ENCODE results near the gene EXOC3L4. TPM values are rescaled to one million over a fixed set of nuclear protein-coding genes. Genes with fewer than 3 reads are reported as not detected.

The EXOC3L4 gene
- total RNA-seq, 8 experiments from 2014 or later: 0.13 to 3.0 (median 0.39) TPM; not detected in 2

- H3K4me3 ChIP-seq: no peak overlapping the region
- ATAC-seq (replicated peaks in 6 of 8): no peak
- H3K27ac ChIP-seq: no peak overlapping the region
- peaks cover 27 to 40% of the 10 kb centered on the region in 2 donors for H3K4me1 ChIP-seq (replicated peaks in 1 of 2)
- in situ Hi-C loops (cut with MboI; ENCODE audit: low pct_unique_long_range_greater_than_20kb in 2 of 9, low sequenced_read_pairs in 9 of 9, unreplicated experiment in 9 of 9): no loop called here
- WGBS, 10 experiments: 62 to 81% (median 74%) methylated on average over 1 to 7 of the region's 13 CpGs; no CpG with 5 or more reads in 5 of the 10 experiments
Measured at GRCh38 chr14:103125098-103126070, 30.9 kb downstream of the EXOC3L4 start.

DNA sequence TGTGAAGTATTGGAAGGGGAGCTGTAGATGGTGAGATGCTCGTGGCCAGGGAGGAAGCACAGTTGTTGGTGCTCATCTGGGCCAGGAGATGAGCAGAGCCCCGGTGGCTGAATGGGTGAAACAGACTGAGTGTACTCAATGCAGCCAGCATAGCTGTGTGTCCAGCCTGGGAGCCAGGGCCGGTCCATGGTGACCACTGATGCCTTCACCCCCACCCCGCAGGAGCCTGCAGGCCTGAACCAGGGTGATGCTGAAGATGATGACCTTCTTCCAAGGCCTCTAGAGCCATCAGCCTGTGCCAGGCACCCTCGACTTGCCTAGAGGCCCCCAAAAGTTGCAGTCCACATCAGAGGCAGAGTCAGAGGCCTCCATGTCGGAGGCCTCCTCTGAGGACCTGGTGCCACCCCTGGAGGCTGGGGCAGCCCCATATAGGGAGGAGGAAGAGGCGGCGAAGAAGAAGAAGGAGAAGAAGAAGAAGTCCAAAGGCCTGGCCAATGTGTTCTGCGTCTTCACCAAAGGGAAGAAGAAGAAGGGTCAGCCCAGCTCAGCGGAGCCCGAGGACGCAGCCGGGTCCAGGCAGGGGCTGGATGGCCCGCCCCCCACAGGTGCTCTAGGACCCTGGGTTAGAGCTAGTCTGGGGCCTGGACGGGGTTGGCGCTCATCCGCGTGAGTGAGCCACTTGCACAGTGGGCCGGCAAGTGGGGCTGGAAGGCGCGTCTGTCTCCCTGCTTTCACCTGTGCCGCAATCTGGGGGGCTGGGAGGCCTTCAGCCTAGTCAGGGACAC lies 31.8 kb downstream of the EXOC3L4 start:
- H3K4me3 ChIP-seq: peak overlapping the region in 4 of 5 donors; percentile 16 to 24 (median 18)
- 70 to 100% (median 81%) methylated on average over 1 to 3 of the region's 22 CpGs; no CpG with 5 or more reads in 6 of the 10 experiments for WGBS, 10 experiments
- in situ Hi-C loops (cut with MboI; ENCODE audit: low pct_unique_long_range_greater_than_20kb in 2 of 9, low sequenced_read_pairs in 9 of 9, unreplicated experiment in 9 of 9): no loop called here
- H3K27ac ChIP-seq: peak overlapping the region in 1 of 2 donors; percentile 37
- ATAC-seq (replicated peaks in 6 of 8): no peak
- H3K4me1 ChIP-seq (replicated peaks in 1 of 2): peaks cover 21 to 40% of the 10 kb centered on the region in 2 donors

DNA sequence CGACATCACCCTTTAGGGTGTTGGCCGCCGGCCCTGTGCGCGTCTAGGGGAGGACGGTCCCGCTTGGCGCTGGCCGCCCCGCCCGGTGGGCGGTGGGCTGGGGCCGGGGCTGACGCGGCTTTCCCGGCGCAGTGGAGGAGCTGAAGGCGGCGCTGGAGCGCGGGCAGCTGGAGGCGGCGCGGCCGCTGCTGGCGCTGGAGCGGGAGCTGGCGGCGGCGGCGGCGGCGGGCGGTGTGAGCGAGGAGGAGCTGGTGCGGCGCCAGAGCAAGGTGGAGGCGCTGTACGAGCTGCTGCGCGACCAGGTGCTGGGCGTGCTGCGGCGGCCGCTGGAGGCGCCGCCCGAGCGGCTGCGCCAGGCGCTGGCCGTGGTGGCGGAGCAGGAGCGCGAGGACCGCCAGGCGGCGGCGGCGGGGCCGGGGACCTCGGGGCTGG lies 32.4 kb downstream of the EXOC3L4 start:
- peak overlapping the region in 1 of 2 donors; percentile 37 for H3K27ac ChIP-seq
- in situ Hi-C loops (cut with MboI; ENCODE audit: low pct_unique_long_range_greater_than_20kb in 2 of 9, low sequenced_read_pairs in 9 of 9, unreplicated experiment in 9 of 9): no loop called here
- peak in 7 of 8 experiments; percentile 42 to 76 (median 70) for ATAC-seq (replicated peaks in 6 of 8)

DNA sequence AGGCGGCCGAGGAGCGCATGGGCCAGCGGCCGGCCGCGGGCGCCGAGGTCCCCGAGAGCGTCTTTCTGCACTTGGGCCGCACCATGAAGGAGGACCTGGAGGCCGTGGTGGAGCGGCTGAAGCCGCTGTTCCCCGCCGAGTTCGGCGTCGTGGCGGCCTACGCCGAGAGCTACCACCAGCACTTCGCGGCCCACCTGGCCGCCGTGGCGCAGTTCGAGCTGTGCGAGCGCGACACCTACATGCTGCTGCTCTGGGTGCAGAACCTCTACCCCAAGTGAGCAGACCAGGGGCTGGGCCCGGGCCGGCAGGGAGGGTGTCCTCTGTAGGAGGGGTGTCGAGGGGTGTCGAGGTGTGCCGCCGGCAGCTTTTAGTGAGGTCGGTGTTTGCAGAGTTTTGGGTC lies 32.8 kb downstream of the EXOC3L4 start:
- WGBS, 10 experiments: 20% methylated on average over 1 to 2 of the region's 39 CpGs; no CpG with 5 or more reads in 8 of the 10 experiments
- in situ Hi-C loops (cut with MboI; ENCODE audit: low pct_unique_long_range_greater_than_20kb in 2 of 9, low sequenced_read_pairs in 9 of 9, unreplicated experiment in 9 of 9): no loop called here
- no peak for ATAC-seq (replicated peaks in 6 of 8)

More for the DNA sequence above, 32.4 kb downstream of the EXOC3L4 start:
- Histone ChIP-seq H3K4me1 (replicated peaks in 1 of 2) (peaks cover 15 to 36% of the 10 kb centered on the region in 2 donors), H3K4me3 (peak overlapping the region; percentile 0 to 24 (median 18))
- WGBS, 10 experiments: 80 to 93% methylated on average over 3 of the region's 62 CpGs; no CpG with 5 or more reads in 8 of the 10 experiments

DNA sequence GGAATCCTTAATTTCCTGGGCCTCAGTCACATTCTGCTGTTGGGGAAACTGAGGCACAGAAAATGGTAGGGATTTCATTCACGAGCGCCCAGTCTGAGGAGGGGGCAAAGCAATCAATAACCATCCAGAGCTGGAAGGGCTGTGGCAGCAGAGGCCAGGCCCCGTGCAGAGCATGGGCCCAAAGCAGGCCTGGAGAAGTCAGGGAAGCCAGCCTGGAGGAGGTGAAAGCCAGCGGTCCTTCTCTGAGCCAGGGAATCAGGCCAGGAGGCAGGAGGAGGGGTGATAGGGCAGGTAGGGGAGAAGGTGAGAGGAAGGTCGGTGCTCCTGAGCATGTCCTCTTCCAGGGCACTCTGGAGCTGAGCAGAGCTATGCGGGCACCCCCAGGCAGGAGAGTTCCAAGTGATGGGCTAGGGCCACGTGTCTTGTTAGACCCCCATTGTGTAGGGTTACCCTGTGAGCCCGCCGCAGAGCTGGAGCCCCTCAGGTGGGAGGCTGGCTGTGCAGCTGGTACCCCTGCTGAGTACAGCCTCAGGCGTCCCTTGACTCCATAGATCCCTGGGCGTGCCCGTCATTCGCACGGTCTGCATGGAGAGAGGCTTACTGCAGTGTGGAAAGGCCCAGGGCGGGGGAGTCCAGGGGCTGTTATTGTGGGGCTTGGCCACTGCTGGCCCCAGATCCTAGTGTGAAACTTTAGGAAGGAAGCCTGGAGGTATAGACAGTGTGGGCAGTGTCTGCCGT lies 33.5 kb downstream of the EXOC3L4 start:
- Histone ChIP-seq H3K4me1 (replicated peaks in 1 of 2) (peaks cover 4 to 25% of the 10 kb centered on the region in 2 donors), H3K4me3 (no peak overlapping the region), H3K27ac (no peak overlapping the region)
- WGBS, 10 experiments: 78 to 100% (median 88%) methylated on average over 3 to 8 of the region's 16 CpGs; no CpG with 5 or more reads in 5 of the 10 experiments
- in situ Hi-C loops (cut with MboI; ENCODE audit: low pct_unique_long_range_greater_than_20kb in 2 of 9, low sequenced_read_pairs in 9 of 9, unreplicated experiment in 9 of 9): no loop called here
- ATAC-seq (replicated peaks in 6 of 8): peak in 2 of 8 experiments; percentile 2 to 59

More for the DNA sequence above, 32.8 kb downstream of the EXOC3L4 start:
- H3K27ac ChIP-seq: peak overlapping the region in 1 of 2 donors; percentile 15
- H3K4me1 ChIP-seq (replicated peaks in 1 of 2): peaks cover 11 to 32% of the 10 kb centered on the region in 2 donors
- H3K4me3 ChIP-seq: peak overlapping the region; percentile 0 to 24 (median 18)

DNA sequence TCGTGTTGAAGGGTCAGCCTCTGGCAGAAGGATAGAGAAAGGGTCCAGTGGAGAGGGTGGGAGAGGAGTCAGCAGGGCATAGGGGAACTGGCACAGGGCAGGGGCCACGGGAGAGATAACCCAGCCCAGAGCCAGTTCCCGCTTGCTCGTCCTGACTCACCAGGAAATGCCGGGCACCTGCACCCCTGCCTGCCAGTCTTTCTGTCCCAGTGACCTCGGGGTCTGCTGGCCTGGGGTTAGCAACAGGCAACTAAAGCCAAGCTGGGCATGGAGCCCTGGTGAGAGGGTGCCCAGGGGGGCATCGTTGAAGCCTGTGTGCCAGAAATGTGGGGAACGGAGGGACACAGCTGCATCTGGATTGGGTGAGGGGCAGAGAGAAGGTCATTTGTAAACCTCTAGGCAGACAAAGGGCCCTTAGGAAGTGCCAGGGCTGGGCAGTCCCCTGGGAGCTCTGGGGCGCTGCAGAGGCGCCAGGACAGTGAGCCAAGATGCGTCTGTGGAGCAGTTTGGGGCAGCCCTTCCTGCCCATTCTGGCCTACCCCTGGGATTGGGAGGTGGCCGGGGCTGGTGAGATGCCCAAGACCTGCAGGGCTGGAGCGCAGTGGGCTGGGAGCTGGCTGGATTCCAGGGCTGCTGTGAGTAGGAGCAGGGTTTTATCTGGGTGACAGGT lies 34.2 kb downstream of the EXOC3L4 start:
- no peak for ATAC-seq (replicated peaks in 6 of 8)
- no peak overlapping the region for H3K4me3 ChIP-seq
- no peak overlapping the region for H3K27ac ChIP-seq
- in situ Hi-C loops (cut with MboI; ENCODE audit: low pct_unique_long_range_greater_than_20kb in 2 of 9, low sequenced_read_pairs in 9 of 9, unreplicated experiment in 9 of 9): no loop called here
- 50 to 83% (median 68%) methylated on average over 1 to 4 of the region's 13 CpGs; no CpG with 5 or more reads in 6 of the 10 experiments for WGBS, 10 experiments
- H3K4me1 ChIP-seq (replicated peaks in 1 of 2): peaks cover 0 to 18% of the 10 kb centered on the region in 2 donors

DNA sequence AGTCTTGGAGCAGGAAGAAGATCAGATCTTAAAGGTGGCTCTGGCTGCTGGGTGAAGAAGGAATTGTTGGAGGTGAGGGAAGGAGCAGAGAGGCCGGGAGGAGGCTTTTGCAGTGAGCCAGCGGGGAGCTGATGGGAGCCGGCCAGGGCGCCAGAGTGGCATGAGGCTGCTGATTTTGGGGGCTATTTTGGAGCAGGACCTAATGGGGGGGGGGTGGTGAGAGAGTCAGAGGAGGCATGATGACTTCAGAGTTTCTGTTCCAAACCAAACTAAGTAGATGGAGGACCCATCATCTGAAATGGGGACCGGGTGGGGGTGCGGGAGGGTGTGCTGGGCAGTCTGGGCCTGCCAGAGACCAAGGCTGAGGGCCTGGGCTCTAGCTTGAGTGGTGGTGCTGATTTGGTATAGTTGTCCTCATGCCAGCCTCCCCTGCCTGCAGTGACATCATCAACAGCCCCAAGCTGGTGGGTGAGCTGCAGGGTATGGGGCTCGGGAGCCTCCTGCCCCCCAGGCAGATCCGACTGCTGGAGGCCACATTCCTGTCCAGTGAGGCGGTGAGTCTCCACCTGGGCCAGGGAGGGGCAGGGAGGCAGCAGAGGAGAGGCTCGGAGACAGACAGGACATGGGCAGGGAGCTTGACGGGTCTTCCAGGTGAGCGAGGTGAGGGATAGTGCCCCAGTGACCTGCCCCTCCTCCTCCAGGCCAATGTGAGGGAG lies 34.9 kb downstream of the EXOC3L4 start:
- H3K27ac ChIP-seq: no peak overlapping the region
- WGBS, 10 experiments: 77 to 100% (median 90%) methylated on average over 1 to 5 of the region's 12 CpGs; no CpG with 5 or more reads in 5 of the 10 experiments
- no peak overlapping the region for H3K4me3 ChIP-seq
- in situ Hi-C loops (cut with MboI; ENCODE audit: low pct_unique_long_range_greater_than_20kb in 2 of 9, low sequenced_read_pairs in 9 of 9, unreplicated experiment in 9 of 9): no loop called here
- ATAC-seq (replicated peaks in 6 of 8): no peak
- peaks cover 0 to 18% of the 10 kb centered on the region in 2 donors for H3K4me1 ChIP-seq (replicated peaks in 1 of 2)

DNA sequence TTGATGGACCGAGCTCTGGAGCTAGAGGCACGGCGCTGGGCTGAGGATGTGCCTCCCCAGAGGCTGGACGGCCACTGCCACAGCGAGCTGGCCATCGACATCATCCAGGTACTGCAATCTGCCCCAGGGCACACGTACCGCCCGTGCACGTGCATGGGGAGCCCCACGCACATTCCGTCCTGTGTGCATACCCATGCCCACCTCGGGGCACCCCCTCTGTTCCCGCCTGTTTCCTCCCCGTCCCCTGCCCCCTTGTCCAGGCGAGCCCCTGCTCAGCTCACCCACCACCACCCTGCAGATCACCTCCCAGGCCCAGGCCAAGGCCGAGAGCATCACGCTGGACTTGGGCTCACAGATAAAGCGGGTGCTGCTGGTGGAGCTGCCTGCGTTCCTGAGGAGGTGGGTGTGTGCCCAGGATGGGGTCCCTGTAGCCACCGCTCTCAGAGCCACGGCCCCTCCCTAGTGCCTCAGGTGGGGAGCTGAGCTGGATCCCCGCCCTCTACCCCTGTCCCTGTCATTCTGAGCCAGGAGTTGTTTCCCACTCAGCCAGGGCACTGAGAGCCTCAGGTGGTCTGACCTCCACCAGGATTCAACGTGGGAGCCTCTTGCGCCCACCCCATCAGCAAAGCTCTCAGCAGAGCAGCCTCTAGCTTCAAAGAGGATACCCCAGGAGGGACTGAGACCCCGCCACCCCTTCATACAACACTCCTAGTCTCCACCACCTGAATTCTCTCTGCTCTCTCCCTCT lies 35.7 kb downstream of the EXOC3L4 start:
- in situ Hi-C loops (cut with MboI; ENCODE audit: low pct_unique_long_range_greater_than_20kb in 2 of 9, low sequenced_read_pairs in 9 of 9, unreplicated experiment in 9 of 9): no loop called here
- H3K4me1 ChIP-seq (replicated peaks in 1 of 2): peaks cover 0 to 18% of the 10 kb centered on the region in 2 donors
- WGBS, 10 experiments: 84 to 100% methylated on average over 1 to 5 of the region's 26 CpGs; no CpG with 5 or more reads in 8 of the 10 experiments
- no peak overlapping the region for H3K27ac ChIP-seq
- no peak for ATAC-seq (replicated peaks in 6 of 8)
- no peak overlapping the region for H3K4me3 ChIP-seq

- Histone ChIP-seq H3K4me3 (no peak overlapping the region), H3K27ac (no peak overlapping the region), H3K4me1 (replicated peaks in 1 of 2) (peaks cover 0 to 18% of the 10 kb centered on the region in 2 donors)
- WGBS, 10 experiments: 46 to 80% (median 59%) methylated on average over 1 to 6 of the region's 8 CpGs; no CpG with 5 or more reads in 4 of the 10 experiments
- in situ Hi-C loops (cut with MboI; ENCODE audit: low pct_unique_long_range_greater_than_20kb in 2 of 9, low sequenced_read_pairs in 9 of 9, unreplicated experiment in 9 of 9): no loop called here
- ATAC-seq (replicated peaks in 6 of 8): peak in 5 of 8 experiments; percentile 13 to 34 (median 31)
Measured at GRCh38 chr14:103130965-103131364, 36.4 kb downstream of the EXOC3L4 start.

- H3K4me1 ChIP-seq (replicated peaks in 1 of 2): peaks cover 0 to 16% of the 10 kb centered on the region in 2 donors
- WGBS, 10 experiments: 95% methylated on average over 4 of the region's 9 CpGs; no CpG with 5 or more reads in 9 of the 10 experiments
- no peak for ATAC-seq (replicated peaks in 6 of 8)
- no peak overlapping the region for H3K27ac ChIP-seq
- no peak overlapping the region for H3K4me3 ChIP-seq
- in situ Hi-C loops (cut with MboI; ENCODE audit: low pct_unique_long_range_greater_than_20kb in 2 of 9, low sequenced_read_pairs in 9 of 9, unreplicated experiment in 9 of 9): no loop called here
Measured at GRCh38 chr14:103131580-103131979, 37.1 kb downstream of the EXOC3L4 start.

Measured in motor neuron (in vitro differentiated cells).